Nephron (organoid): ENCODE results near the gene TMEM245.

Experiments
- H3K27ac Mint-ChIP-seq, 3 experiments: 2 replicates each; pipeline ENCODE4 v1.8.0; 2020; ENCODE audit warnings: mixed read lengths in 3 of 3, mild to moderate bottlenecking in 2 of 3, moderate library complexity in 1 of 3
- H3K27me3 Mint-ChIP-seq: 2 replicates; pipeline ENCODE4 v1.8.0; 2021; ENCODE audit warnings: low read depth, mild to moderate bottlenecking, moderate library complexity, mixed read lengths
- H3K36me3 Mint-ChIP-seq: 2 replicates; pipeline ENCODE4 v1.8.0; 2020; ENCODE audit warnings: low read depth, mixed read lengths
- H3K4me1 Mint-ChIP-seq: 2 replicates; pipeline ENCODE4 v1.8.0; 2020; ENCODE audit warnings: mixed read lengths
- H3K4me3 Mint-ChIP-seq, 3 experiments: 2 replicates each; pipeline ENCODE4 v1.8.0; 2020; ENCODE audit warnings: mild to moderate bottlenecking in 3 of 3, mixed read lengths in 3 of 3, moderate library complexity in 2 of 3
- H3K9me3 Mint-ChIP-seq: 2 replicates; pipeline ENCODE4 v1.8.0; 2020; ENCODE audit warnings: mixed read lengths
- TF ChIP-seq, protein P1 (sequence below), 3 experiments: fragments of 200-600 bp; sonication (generic); IDR thresholded peaks; one replicate each; pipeline ENCODE4 v1.5.0; 2021; ENCODE audit warnings: antibody characterized with exemption in 3 of 3; ENCODE audit not compliant: unreplicated experiment in 3 of 3

The TMEM245 gene

DNA sequence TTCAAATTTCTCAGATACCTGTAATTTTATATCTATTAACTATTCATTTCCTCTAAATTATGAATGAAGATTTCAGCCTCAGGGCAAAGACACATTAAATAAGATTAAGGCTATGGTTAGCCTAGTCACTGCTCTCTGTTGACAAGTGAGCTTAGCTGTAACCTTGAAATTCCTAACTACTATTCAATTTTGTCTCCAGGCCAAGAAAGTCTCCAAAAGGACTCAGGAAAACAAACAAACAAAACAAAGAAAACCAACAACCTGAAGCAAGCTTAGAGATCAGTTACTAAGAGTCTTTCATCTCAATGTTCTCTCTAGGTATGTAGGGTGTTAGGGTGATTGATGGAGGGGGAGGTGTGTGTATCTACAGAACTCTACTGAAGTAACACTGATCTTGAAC lies 96.9 kb downstream of the TMEM245 start:
- Mint-ChIP-seq H3K9me3 (no peaks in the 10 kb centered on the region), H3K36me3 (peaks cover 49% of the 10 kb centered on the region), H3K4me1 (peaks cover 48% of the 10 kb centered on the region), H3K27ac (peak overlapping the region in 1 of 3 experiments; percentile 10), H3K4me3 (no peak overlapping the region), H3K27me3 (no peaks in the 10 kb centered on the region)
- TF ChIP-seq, protein P1, sequence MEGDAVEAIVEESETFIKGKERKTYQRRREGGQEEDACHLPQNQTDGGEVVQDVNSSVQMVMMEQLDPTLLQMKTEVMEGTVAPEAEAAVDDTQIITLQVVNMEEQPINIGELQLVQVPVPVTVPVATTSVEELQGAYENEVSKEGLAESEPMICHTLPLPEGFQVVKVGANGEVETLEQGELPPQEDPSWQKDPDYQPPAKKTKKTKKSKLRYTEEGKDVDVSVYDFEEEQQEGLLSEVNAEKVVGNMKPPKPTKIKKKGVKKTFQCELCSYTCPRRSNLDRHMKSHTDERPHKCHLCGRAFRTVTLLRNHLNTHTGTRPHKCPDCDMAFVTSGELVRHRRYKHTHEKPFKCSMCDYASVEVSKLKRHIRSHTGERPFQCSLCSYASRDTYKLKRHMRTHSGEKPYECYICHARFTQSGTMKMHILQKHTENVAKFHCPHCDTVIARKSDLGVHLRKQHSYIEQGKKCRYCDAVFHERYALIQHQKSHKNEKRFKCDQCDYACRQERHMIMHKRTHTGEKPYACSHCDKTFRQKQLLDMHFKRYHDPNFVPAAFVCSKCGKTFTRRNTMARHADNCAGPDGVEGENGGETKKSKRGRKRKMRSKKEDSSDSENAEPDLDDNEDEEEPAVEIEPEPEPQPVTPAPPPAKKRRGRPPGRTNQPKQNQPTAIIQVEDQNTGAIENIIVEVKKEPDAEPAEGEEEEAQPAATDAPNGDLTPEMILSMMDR (IDR thresholded peaks at IDR 0.05; ENCODE audit: unreplicated experiment in 3 of 3): no peak

GRCh38 chr9:109020581-109021511 lies 98.9 kb downstream of the TMEM245 start:
- Mint-ChIP-seq H3K27ac (peak overlapping the region in 2 of 3 experiments; percentile 44 to 53), H3K36me3 (peaks cover 41% of the 10 kb centered on the region), H3K9me3 (no peaks in the 10 kb centered on the region), H3K4me3 (no peak overlapping the region), H3K27me3 (no peaks in the 10 kb centered on the region), H3K4me1 (peaks cover 43% of the 10 kb centered on the region)
- TF ChIP-seq, protein P1 (IDR thresholded peaks at IDR 0.05; ENCODE audit: unreplicated experiment in 3 of 3): no peak

GRCh38 chr9:109020113-109020512 lies 99.6 kb downstream of the TMEM245 start:
- no peaks in the 10 kb centered on the region for H3K27me3 Mint-ChIP-seq
- TF ChIP-seq, protein P1 (IDR thresholded peaks at IDR 0.05; ENCODE audit: unreplicated experiment in 3 of 3): no peak
- H3K4me3 Mint-ChIP-seq: no peak overlapping the region
- peaks cover 41% of the 10 kb centered on the region for H3K36me3 Mint-ChIP-seq
- H3K4me1 Mint-ChIP-seq: peaks cover 42% of the 10 kb centered on the region
- H3K27ac Mint-ChIP-seq: peak overlapping the region; percentile 44 to 85 (median 53)
- no peaks in the 10 kb centered on the region for H3K9me3 Mint-ChIP-seq

DNA sequence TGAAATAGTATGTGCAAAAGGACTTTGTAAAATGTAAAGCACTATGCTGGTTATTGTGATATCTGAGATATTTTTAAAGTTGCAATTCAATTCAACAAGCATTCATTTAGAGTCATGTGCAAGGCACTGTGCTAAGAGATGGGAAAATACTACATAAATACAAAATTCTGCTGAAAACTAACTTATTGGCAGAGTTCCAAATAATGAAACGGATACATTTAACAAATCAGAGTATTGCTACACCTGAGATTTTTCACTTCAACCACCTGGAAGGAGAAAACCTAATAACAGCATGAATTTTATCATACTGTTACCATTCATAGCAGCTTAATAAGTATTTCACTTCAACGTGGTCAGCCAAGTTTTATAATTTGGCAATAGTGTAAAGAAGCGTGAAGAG lies 100.3 kb downstream of the TMEM245 start:
- H3K27me3 Mint-ChIP-seq: no peaks in the 10 kb centered on the region
- H3K4me1 Mint-ChIP-seq: peaks cover 42% of the 10 kb centered on the region
- H3K4me3 Mint-ChIP-seq: no peak overlapping the region
- peak overlapping the region in 1 of 3 experiments; percentile 12 for H3K27ac Mint-ChIP-seq
- H3K9me3 Mint-ChIP-seq: no peaks in the 10 kb centered on the region
- peaks cover 36% of the 10 kb centered on the region for H3K36me3 Mint-ChIP-seq
- TF ChIP-seq, protein P1 (IDR thresholded peaks at IDR 0.05; ENCODE audit: unreplicated experiment in 3 of 3): no peak

DNA sequence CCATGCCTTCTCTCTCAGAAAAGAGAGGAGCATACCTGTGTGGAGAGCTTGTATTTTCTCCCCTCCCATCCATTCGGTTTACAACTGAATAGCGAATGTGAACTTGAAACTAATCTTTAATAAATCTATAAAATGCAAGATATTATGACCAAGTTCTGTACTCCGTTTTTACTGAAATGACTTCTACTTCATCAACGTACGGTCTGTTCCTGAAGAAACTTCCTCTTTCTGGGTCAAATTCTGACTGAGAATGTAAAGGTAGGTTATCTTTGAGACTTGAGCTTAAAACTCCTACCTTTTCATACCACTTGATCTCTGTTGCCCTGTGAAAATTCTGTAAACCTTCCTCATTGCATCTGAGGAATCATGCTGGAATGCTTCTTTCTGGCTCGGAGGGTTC lies 102.3 kb downstream of the TMEM245 start:
- H3K4me3 Mint-ChIP-seq: no peak overlapping the region
- no peaks in the 10 kb centered on the region for H3K9me3 Mint-ChIP-seq
- H3K4me1 Mint-ChIP-seq: peaks cover 48% of the 10 kb centered on the region
- TF ChIP-seq, protein P1 (IDR thresholded peaks at IDR 0.05; ENCODE audit: unreplicated experiment in 3 of 3): no peak
- peaks cover 28% of the 10 kb centered on the region for H3K36me3 Mint-ChIP-seq
- no peaks in the 10 kb centered on the region for H3K27me3 Mint-ChIP-seq
- peak overlapping the region; percentile 8 to 81 (median 26) for H3K27ac Mint-ChIP-seq
